Breast epithelium (tissue), 3 donors: ENCODE measurements around the gene DNAH8.

ENCODE experiments used
- CTCF ChIP-seq, 3 donors: fragments of 450-650 bp; IDR thresholded peaks; one replicate each; pipeline ENCODE4 v1.5.1; 2016 to 2017; ENCODE audit warnings: antibody characterized with exemption in 3 of 3, mild to moderate bottlenecking in 3 of 3, moderate library complexity in 3 of 3
- POLR2A ChIP-seq: fragments of 450-650 bp; IDR thresholded peaks from one replicate; pipeline ENCODE4 v1.6.1; 2016; ENCODE audit warnings: antibody characterized with exemption, mild to moderate bottlenecking, moderate library complexity

DNA sequence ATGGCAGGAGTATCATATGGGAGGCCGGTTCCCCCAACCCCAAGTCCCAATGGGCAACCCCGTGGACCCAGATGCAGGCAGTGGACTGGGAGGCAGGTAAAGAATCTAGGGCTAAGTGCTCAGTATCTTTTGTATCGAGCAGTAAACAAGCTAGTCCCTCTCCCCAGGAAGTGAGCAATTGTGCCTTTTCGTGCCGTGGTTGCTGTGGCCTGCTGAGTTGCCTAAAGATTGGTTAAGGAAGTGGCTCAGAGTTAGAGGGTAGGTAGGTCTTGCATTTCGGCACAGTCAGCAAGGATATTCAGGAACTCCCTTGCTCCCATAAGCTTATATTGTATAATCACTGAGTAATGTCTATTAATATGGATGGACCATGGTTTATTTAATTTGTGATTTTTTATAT lies 1.3 kb upstream of the DNAH8 start:
- TF ChIP-seq CTCF (IDR thresholded peaks at IDR 0.05) (no peak), POLR2A (no peak)
